ENCODE data around the gene CPHXL2.

Gene CPHXL2

DNA sequence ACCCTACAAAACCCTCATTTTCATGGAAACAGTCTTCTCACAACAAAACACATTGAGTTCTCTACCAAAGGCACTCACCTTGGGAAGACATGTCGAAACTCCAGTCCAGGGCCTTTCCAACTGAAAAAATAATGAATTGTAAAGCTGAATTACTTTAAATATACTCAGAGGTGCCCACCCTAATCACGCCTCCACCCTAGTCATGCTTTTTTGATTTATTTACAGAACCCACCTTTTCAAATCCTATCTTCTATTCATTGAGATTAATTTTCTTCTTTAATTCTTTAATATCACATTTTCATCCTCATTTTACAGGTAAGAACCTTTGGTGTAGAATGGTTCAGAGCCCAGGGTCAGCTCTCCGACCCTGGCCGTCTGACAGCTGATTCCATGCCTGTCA lies at the start of gene CPHXL2:
Gene CPHXL2 (minus strand): TSS at position 101 of the 400 bp plus-strand sequence. CDS start 10 bp downstream, at position 91.
- no peak for DNase-seq (ENCODE audit: low read depth, low spot score)

- DNase-seq (ENCODE audit: low read depth, low spot score): no peak
These were observed 49.6 kb upstream of the CPHXL2 start, which contains the start of gene CPHXL for GRCh38 chr16:75726390-75726789. TSS of gene CPHXL (minus strand) at chr16:75726490. CDS start at chr16:75726442, 48 bp downstream.

GRCh38 chr16:75718452-75718851 lies 41.6 kb upstream of the CPHXL2 start:
- no peak for DNase-seq (ENCODE audit: low read depth, low spot score)

DNA sequence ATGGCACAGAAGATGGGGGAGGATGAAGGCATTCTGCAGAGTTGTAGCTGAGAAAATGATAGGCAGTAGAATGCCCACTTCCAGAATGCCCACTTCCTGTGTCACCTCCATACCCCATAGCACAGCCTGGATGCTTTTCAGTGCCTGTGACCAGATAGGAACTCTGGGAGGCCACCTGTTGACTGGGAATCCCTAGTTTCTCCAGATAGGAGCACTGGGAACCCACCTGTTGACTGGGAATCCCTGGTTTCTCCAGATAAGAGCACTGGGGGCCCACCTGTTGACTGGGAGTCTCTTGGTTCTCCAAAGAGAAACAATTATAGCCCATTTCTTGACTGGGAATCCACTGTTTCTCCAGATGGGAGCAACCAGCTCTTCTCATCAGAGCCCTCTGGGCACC lies 37.9 kb upstream of the CPHXL2 start:
- no peak for DNase-seq (ENCODE audit: low read depth, low spot score)

DNA sequence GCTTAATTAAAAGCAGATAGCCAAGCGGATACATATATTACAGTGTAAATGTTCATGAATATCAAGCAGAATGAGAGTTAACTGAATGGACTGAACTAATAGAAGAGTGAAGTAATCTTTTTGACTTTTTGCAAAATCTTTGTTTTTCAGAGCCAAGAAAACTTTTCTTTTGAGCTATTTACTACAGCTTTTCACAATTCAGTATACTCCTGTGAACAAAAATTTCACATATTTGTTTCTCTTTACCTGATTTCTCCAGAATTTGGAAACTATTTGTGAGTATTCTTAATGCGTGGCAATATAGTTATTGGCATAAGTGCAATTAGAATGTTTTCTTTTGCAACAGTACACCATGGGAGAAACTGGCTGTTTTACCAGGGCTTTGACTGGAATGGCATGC lies 33.5 kb upstream of the CPHXL2 start:
- DNase-seq (ENCODE audit: low read depth, low spot score): no peak

DNA sequence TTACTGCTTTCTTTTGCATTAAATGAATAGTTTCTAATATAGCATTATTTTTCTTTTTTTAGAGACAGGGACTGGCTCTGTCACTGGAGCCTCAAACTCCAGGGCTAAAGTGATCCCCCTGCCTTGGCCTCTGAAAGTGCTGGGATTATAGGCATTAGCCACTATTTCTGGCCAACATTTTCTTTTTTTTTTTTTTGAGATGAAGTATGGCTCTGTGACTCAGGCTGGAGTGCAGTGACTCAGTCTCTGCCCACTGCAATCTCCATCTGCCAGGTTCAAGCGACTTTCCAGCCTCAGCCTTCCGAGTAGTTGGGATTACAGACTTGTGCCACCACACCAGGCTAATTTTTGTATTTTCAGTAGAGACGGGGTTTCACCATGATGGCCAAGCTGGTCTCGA lies 26.5 kb upstream of the CPHXL2 start:
- DNase-seq (ENCODE audit: low read depth, low spot score): no peak

- no peak for DNase-seq (ENCODE audit: low read depth, low spot score)
These were observed 25.4 kb upstream of the CPHXL2 start for GRCh38 chr16:75702242-75702641.

GRCh38 chr16:75701361-75701760 lies 24.6 kb upstream of the CPHXL2 start, which contains the start of gene DUXB:
TSS of gene DUXB (minus strand) at chr16:75701461. CDS start at chr16:75701418, 43 bp downstream.
- no peak for DNase-seq (ENCODE audit: low read depth, low spot score)

DNA sequence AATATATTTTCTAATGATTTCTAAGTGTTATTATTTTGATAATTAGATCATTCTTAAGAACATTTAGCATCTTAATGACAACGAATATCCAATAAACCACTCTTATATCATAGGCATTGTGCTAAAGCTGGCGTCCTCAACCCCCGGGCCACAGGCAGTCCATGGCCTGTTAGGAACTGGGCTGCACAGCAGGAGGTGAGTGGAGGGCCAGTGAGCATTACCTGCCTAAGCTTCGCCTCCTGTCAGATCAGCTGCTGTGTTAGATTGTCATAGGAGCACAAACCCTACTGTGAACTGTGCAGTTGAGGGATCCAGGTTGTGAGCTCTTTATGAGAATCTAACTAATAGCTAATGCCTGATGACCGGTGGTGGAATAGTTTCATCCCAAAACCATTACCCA lies 20.8 kb upstream of the CPHXL2 start:
- no peak for DNase-seq (ENCODE audit: low read depth, low spot score)

DNA sequence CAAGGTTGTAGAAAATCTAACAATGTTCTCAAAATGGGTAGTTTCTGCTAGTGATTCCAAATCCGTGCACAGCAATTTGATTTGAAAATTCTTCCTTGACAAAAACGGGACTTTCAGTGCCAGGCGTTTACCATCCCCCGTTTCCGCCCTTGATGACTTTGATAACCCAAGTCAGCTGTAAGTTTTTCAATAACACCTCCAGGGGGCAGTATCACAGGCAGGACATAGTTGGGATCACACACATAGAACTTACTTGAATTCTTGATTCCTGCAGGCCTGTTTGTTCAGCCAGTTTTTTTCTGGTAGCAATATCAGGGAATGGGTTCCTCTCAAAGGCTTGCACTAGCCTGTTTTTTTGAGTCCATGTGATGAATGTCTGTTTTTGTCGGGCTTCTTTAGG lies 18.9 kb upstream of the CPHXL2 start:
- DNase-seq (ENCODE audit: low read depth, low spot score): no peak

GRCh38 chr16:75687361-75687760 lies 10.6 kb upstream of the CPHXL2 start:
- no peak for DNase-seq (ENCODE audit: low read depth, low spot score)

DNA sequence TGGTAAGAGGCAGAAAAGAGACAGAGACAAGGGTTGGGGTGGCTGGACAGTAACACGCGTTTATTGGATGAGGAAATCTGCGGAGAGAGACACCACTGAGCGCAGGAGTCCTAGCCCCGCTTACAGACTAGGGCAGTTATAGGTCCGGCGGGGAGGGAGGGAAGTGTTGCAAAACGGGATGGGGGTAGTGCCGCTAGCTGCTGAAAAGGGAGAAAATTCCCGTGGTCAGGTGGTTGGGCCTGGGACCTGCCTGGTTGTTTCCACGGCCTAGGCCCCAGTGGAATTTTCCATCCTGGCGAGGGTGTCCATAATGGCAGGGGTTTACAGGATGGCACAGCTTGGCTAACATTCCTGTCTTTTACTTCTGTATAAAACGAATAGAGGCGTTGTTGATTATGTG lies 5.5 kb upstream of the CPHXL2 start:
- DNase-seq (ENCODE audit: low read depth, low spot score): no peak

DNA sequence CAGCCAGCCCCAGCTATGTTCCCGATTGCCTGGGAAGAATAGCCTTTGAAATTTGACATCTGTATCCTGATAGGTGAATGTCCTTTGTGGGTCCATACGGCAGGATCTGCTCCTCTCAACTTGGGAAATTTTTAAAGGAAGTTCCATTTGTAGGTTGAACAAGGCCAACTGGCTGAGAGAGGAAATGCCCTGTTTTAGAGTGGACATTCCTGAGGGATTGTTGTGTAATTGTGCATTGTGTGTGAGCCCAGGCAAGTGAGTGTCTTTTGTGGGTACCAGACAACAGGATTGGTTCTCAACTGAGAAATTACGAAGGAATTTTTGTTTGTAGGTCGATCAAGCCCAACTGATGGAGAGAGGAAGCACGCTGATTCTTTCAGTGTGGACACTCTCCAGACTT lies 2.6 kb upstream of the CPHXL2 start:
- no peak for DNase-seq (ENCODE audit: low read depth, low spot score)

DNA sequence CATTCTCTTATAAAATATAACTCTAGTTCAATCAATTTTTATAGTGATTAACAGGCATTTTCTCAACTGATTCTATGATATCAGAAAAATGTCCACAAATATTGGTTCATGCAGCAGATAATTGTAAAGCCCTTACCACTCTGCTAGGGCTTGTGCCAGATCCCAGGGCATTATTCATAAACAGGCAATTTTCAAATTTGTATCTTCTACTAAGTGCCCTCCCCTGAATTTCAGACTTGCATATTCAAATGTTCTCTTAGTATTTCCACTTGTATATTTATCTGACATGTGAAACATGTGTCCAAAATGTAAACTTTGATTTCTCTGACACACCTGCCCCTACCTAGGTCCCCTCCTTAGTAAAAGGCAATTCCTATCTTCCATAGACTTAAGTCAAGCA lies 9.3 kb downstream of the CPHXL2 start:
- no peak for DNase-seq (ENCODE audit: low read depth, low spot score)

- no peak for DNase-seq (ENCODE audit: low read depth, low spot score)
These were observed 16.0 kb downstream of the CPHXL2 start for GRCh38 chr16:75660726-75661302.

GRCh38 chr16:75660321-75660720 lies 16.5 kb downstream of the CPHXL2 start:
- DNase-seq (ENCODE audit: low read depth, low spot score): no peak

DNA sequence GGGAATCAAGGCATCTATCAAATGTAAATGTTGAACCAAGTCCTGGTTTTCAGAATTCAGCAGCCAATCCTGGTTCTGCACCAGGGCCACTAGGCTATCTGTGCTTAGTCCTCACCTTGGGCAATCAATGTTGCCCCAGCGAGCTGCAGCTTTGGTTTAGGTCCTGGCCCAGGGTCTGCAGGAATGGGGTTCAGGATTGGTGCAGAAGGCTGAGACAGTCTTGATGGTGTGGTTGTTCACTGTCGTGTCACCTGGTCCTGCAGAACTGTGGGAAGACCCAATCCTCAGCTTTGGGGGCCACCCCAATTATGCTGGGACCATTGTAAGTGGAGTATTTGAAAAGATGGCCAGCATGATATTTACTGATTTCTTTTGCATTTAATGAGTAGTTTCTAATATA lies 18.6 kb downstream of the CPHXL2 start:
- DNase-seq (ENCODE audit: low read depth, low spot score): no peak

- no peak for DNase-seq (ENCODE audit: low read depth, low spot score)
These were observed 22.9 kb downstream of the CPHXL2 start for GRCh38 chr16:75653922-75654321.

DNA sequence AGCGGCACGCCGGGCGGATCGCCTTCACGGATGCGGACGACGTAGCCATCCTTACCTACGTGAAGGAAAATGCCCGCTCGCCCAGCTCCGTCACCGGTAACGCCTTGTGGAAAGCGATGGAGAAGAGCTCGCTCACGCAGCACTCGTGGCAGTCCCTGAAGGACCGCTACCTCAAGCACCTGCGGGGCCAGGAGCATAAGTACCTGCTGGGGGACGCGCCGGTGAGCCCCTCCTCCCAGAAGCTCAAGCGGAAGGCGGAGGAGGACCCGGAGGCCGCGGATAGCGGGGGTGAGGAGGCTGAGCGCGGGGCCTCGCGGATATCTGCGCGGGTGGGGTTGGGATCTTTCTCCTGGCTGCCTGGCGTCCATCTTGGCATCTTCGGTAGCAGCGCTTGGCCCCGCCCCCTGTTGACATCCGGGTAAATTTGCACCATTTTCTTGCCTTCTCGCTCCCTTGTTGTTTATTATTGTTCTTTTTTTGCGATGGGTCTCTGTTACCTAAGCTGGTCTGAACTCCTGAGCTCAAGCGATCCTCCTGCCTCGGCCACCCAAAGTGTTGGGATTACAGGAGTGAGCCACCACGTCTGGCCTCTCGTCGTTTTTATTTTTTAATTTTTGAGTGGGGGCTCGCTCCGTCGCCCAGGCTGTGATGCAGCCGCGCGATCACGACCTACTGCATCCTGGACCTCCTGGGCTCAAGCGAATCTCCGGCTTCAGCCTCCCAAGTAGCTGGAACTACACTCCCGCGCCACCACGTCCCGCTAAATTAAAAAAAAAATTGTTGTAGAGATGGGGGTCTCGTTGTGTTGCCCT lies 28.3 kb downstream of the CPHXL2 start:
- peak; percentile 61 for DNase-seq (ENCODE audit: low read depth, low spot score)

- peak; percentile 86 for DNase-seq (ENCODE audit: low read depth, low spot score)
These were observed 29.1 kb downstream of the CPHXL2 start, which contains the start of the genes KARS1 and TERF2IP for GRCh38 chr16:75647492-75648264. TSS of gene KARS1 (minus strand) at chr16:75647665. CDS start at chr16:75647639, 26 bp downstream. TSS of gene TERF2IP (plus strand) at chr16:75647773. CDS start at chr16:75647883, 110 bp downstream.

- no peak for DNase-seq (ENCODE audit: low read depth, low spot score)
These were observed 29.7 kb downstream of the CPHXL2 start for GRCh38 chr16:75647112-75647491.
